HAP-1 (cell line): ENCODE data around the gene FAM124A.

Source experiments
- DNase-seq, 2 experiments: peaks; one replicate each; pipeline ENCODE4 v3.0.0-alpha.2; 2016 to 2020; ENCODE audit warnings: low spot score in 2 of 2
- H3K27me3 ChIP-seq: fragments of 250-450 bp; sonication (Bioruptor Pico); 2 replicates; pipeline ENCODE4 v1.5.1; 2020; ENCODE audit warnings: low read depth, mild to moderate bottlenecking, moderate library complexity
- H3K36me3 ChIP-seq: fragments of 250-450 bp; sonication (Bioruptor Pico); replicated peaks from 2 replicates; pipeline ENCODE4 v1.5.1; 2020; ENCODE audit warnings: mild to moderate bottlenecking
- H3K4me1 ChIP-seq: fragments of 250-450 bp; sonication (Bioruptor Pico); 2 replicates; pipeline ENCODE4 v1.5.1; 2020; ENCODE audit warnings: mild to moderate bottlenecking
- H3K4me3 ChIP-seq: fragments of 250-450 bp; sonication (Bioruptor Pico); 2 replicates; pipeline ENCODE4 v1.5.1; 2020; ENCODE audit warnings: mild to moderate bottlenecking, moderate library complexity
- H3K9me3 ChIP-seq: fragments of 250-450 bp; sonication (Bioruptor Pico); 2 replicates; pipeline ENCODE4 v1.5.1; 2020; ENCODE audit warnings: mild to moderate bottlenecking, moderate library complexity
- in situ Hi-C: fragments of 300-500 bp; cut with MboI; formaldehyde crosslinking; loops from 3 replicates; pipeline ENCODE4 v1.14.3; 2020; ENCODE audit warnings: low sequenced_read_pairs, inconsistent platforms, mixed read lengths

FAM124A gene

DNA sequence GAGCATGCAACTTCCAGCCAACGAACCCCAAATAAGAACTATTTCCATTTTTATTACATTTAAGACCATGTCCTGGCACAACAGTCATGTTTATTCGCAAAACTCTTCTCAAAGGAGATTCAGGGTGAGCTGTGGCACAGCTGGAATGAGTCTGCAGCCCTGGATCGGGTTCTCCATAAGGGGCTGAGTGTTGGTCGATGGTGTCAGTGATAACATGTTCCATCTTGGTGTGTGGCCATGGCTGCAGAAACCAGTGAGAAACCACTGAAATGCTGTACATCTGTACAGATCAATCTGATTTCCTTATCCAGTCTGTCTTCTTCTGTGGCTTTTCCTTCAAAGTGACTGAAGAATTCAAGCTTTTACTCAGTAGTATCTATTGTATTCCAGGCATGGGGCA is 15.2 kb downstream of the FAM124A start:
- Histone ChIP-seq H3K4me1 (peaks cover 9% of the 10 kb centered on the region), H3K36me3 (peaks cover 24% of the 10 kb centered on the region), H3K9me3 (no peaks in the 10 kb centered on the region), H3K27me3 (no peaks in the 10 kb centered on the region), H3K4me3 (no peak overlapping the region)
- in situ Hi-C loops = no loop called here
- no peak for DNase-seq

DNA sequence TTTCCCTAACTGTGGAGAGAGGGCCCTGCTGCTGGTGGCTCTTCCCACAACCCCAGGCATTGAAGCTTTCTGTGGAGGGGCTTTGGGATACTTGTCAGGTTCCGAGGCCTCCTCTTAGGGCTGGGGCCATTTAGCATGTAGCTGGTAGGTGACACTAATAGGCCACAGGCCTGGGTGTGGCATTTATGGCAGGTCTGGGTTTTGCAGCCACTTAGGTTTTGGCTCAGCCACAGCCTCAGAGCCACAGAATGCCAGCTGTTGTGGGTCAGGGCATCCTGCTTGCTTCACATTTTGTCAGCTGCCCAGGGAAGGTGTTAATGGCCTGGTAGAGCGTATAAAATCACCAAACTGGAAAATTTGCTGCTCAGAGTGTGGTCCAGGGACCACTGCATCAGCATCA is 15.7 kb downstream of the FAM124A start:
- no peak for DNase-seq
- peaks cover 19% of the 10 kb centered on the region for H3K36me3 ChIP-seq
- no peaks in the 10 kb centered on the region for H3K27me3 ChIP-seq

DNA sequence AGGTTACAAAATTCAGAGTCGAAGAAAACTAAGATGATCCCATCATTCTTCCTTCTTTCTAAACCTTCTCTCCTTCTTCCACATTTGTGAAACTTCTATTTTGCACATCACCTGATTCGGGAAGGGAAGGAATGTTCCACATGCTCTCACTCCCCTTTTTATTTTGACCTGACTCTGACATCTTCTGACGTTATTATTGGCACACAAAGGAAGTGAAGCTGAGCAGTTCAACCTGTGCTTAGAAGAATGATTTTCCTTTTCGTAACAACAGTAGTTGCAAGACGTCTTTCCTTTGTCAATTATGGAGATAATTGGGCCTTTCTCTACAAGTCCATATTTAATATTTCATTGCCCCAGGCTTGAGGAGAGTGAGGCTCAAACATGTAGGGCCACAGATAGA is 18.0 kb downstream of the FAM124A start:
- Histone ChIP-seq H3K27me3 (no peaks in the 10 kb centered on the region), H3K9me3 (no peaks in the 10 kb centered on the region), H3K4me3 (no peak overlapping the region), H3K4me1 (peaks cover 28% of the 10 kb centered on the region), H3K36me3 (peaks cover 21% of the 10 kb centered on the region)
- in situ Hi-C loops = no loop called here
- DNase-seq = no peak

More for the DNA sequence above, 15.7 kb downstream of the FAM124A start:
- H3K9me3 ChIP-seq = no peaks in the 10 kb centered on the region
- H3K4me1 ChIP-seq = peaks cover 14% of the 10 kb centered on the region
- in situ Hi-C loops = no loop called here
- H3K4me3 ChIP-seq = no peak overlapping the region

DNA sequence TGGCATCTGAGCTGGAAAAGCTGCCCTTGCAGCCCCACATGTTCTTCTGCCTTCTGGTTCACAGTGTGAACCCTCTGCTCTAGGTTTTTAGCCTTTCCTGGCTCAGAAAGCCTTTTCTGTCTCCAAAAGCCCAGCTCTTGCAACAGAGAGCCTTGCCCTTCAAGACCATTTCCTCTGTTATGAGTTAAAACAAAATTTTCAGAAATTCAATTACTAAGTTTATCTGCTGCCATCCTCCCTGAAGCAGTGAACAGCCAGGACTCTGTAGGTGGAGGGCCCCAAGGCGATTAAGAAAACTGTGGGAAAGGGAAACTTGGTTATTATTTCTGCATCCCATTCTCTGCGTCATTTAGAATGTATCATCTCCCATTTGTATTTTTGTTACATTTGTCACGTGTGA is 18.8 kb downstream of the FAM124A start:
- Histone ChIP-seq H3K9me3 (no peaks in the 10 kb centered on the region), H3K36me3 (peaks cover 21% of the 10 kb centered on the region), H3K4me3 (no peak overlapping the region), H3K27me3 (no peaks in the 10 kb centered on the region), H3K4me1 (peaks cover 28% of the 10 kb centered on the region)
- DNase-seq = no peak
- in situ Hi-C loops = no loop called here

DNA sequence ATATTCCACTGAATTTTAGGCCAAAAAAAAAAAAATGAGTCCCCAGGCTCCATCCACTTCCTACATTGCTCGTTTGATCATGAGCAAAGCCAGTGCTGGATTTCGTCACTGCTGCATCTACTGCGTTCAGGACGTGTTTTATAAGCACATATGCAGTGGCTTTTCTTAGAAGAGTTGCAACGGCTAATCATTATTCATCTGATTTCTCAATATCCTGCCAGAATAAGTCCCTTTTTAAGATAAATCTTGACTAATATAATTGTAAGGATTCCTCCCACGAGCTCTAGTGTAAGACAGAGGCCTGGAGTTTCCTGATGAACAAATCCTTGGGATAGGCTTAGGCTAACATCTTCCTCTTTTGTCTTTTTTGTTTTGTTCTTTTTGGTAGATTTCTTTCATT is 19.5 kb downstream of the FAM124A start:
- no peaks in the 10 kb centered on the region for H3K27me3 ChIP-seq
- DNase-seq = no peak
- in situ Hi-C loops = no loop called here
- peaks cover 28% of the 10 kb centered on the region for H3K4me1 ChIP-seq
- no peak overlapping the region for H3K4me3 ChIP-seq
- peaks cover 15% of the 10 kb centered on the region for H3K36me3 ChIP-seq
- no peaks in the 10 kb centered on the region for H3K9me3 ChIP-seq

DNA sequence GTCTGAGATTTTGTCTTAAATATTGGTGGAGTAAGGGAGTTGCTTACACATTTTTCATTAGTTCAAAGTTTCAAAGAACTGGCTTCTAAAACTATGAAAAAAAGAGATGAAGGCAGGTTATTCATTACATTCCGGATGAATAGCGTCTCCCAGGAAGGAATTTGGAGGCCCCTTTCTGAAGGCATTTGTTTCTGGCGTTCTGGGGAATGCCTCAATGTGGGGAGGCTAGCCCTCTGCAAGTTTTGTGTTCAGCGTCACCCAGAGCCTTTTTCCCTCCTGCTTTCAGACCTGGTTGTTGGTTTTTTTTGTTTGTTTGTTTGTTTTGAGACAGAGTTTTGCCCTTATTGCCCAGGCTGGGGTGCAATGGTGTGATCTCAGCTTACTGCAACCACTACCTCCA is 21.0 kb downstream of the FAM124A start:
- Histone ChIP-seq H3K9me3 (no peaks in the 10 kb centered on the region), H3K4me1 (peaks cover 28% of the 10 kb centered on the region), H3K36me3 (peaks cover 20% of the 10 kb centered on the region), H3K4me3 (no peak overlapping the region), H3K27me3 (no peaks in the 10 kb centered on the region)
- in situ Hi-C loops = no loop called here
- peak in 1 of 2 experiments; percentile 41 for DNase-seq

DNA sequence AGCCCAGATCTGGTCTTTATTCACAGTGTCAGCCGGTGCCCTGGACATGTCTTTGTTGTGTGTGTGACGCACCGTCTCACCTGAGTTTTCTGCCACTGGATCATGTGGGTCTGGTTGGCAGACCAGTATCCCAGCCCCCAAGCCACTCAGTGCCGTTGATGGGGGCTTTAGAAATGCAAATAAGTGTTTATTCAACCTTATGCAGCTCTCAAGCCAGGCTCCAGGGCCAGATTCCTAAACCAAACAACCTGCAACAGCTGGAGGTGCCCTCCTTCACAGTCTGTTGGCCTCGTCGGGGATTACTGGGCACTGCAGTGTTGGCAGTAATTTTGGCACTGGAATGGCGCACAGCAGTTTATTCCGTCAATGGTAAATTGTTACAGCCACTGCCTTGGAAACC is 21.6 kb downstream of the FAM124A start:
- peaks cover 20% of the 10 kb centered on the region for H3K36me3 ChIP-seq
- in situ Hi-C loops = no loop called here
- no peaks in the 10 kb centered on the region for H3K9me3 ChIP-seq
- DNase-seq = peak; percentile 56 to 67
- no peak overlapping the region for H3K4me3 ChIP-seq
- H3K27me3 ChIP-seq = no peaks in the 10 kb centered on the region
- H3K4me1 ChIP-seq = peaks cover 28% of the 10 kb centered on the region

DNA sequence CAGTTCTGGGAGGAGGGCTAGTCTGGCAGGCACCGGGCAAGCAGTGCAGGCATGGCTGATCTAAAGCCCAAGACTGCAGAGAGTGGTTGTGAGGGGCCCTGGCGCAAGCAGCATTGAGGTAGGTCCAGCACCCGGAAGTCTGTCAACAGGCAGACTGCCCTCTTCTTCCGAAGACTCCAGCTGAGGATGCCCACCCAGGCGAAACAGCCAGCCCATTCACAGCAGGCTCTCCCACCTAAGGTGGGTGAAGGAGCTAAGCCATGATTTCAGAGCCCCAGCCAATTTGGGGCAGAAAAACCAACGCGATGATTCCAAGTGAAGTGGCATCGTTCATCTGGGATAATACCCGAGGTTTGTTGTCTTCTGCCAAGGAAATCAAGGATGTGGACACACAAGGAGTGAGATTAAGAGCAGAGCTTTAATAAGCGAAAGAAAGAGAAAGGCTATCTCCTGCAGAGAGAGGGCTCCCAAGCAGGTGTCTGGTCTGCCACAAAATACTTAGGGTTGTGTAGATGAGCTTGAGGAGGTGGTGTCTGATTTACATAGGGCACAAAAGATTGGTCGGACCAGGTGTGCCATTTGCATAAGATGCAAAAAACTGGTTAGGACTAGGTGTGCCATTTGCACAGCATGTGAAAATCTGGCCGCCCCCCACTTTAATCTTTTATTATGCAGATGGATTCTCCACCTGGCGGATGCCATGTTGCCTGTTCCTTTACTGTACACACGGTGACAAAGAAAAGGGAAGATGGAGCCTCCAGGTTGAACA is 22.6 kb downstream of the FAM124A start:
- Histone ChIP-seq H3K27me3 (no peaks in the 10 kb centered on the region), H3K36me3 (peaks cover 20% of the 10 kb centered on the region), H3K4me3 (no peak overlapping the region), H3K9me3 (no peaks in the 10 kb centered on the region), H3K4me1 (peaks cover 28% of the 10 kb centered on the region)
- in situ Hi-C loops = no loop called here
- no peak for DNase-seq

DNA sequence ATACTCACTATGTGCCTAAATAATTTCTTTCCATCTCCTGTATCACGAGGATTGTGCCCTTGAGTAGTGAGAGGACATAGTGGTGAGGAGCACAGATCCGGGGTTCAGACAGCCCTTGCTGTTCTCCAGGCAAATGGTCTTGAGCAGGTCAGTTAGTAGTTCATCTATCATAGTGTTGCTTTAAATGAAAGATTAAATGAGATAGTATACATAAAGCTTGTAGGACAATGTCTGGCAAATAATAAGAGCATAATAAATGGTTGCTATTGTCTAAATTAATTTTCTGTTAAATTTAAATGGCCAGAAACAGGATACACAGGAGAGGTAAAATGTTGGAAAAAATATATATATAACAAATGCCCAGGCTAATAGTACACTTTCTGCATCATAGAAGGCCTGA is 23.4 kb downstream of the FAM124A start:
- in situ Hi-C loops = no loop called here
- no peak for DNase-seq
- no peak overlapping the region for H3K4me3 ChIP-seq
- H3K9me3 ChIP-seq = no peaks in the 10 kb centered on the region
- H3K27me3 ChIP-seq = no peaks in the 10 kb centered on the region
- H3K36me3 ChIP-seq = peaks cover 19% of the 10 kb centered on the region
- peaks cover 30% of the 10 kb centered on the region for H3K4me1 ChIP-seq

DNA sequence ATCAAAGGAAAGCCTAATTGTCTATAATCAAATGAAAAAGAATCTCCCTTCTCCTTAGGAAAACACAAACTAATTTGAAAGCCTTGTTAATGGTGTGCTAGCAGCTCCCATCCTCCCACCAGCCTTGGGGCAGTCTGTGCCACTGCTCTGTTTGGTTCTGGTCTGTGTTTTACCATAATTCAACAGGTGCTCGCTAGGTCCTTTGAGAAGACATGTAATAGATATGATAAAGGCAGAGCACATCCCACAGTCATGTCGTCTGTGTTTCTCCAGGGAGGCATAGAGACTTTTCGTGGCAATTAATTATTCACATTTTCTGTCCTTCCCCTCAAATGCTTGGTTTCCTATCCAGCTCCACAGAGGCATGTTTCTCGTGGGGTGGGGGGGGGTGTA is 23.8 kb downstream of the FAM124A start:
- Histone ChIP-seq H3K36me3 (peaks cover 19% of the 10 kb centered on the region), H3K9me3 (no peaks in the 10 kb centered on the region), H3K27me3 (no peaks in the 10 kb centered on the region), H3K4me3 (no peak overlapping the region), H3K4me1 (peaks cover 30% of the 10 kb centered on the region)
- in situ Hi-C loops = no loop called here
- no peak for DNase-seq

DNA sequence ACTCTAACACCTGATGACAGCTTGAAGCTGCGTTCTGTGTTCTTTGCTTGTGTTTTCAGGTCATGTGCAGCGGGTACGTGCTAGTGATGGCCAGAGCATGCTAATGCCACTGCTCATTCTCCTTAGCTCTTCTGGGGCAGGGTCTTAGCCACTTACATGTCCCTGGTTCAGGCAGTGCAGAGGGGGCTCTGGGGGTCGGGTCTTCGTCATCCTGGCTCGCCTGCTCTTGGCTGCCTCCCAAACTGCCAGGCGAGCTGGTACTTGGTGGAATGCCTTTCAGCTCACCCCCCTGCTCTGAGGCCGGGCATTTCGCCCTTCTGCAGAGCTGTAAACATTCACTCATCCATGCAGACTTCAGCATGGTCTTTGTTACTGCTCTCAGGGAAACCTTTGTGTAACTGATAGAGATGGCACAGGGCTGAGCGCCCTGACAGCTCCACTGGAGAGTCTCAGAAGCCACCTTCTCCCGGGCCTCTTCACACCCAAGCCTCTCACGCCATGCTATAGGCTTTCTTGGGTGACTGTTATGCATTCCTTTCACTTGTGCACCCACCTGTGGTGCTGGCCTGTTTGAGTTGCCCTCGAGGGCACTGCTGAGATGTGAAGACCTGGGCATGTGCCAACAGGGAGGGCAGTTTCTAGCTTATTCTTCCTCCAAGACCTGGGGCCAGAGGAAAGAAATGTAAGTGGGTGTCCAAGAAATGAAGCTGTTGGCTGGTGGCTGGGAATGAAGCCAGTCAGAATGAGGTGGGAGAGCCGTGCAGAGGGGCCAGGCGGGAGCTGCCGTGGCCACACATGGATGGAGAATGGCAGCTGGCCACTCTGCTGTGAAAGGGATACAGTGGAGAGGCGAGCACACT is 24.4 kb downstream of the FAM124A start:
- in situ Hi-C loops = no loop called here
- no peak overlapping the region for H3K4me3 ChIP-seq
- no peak for DNase-seq
- H3K36me3 ChIP-seq = peaks cover 21% of the 10 kb centered on the region
- peaks cover 28% of the 10 kb centered on the region for H3K4me1 ChIP-seq
- no peaks in the 10 kb centered on the region for H3K9me3 ChIP-seq
- no peaks in the 10 kb centered on the region for H3K27me3 ChIP-seq

DNA sequence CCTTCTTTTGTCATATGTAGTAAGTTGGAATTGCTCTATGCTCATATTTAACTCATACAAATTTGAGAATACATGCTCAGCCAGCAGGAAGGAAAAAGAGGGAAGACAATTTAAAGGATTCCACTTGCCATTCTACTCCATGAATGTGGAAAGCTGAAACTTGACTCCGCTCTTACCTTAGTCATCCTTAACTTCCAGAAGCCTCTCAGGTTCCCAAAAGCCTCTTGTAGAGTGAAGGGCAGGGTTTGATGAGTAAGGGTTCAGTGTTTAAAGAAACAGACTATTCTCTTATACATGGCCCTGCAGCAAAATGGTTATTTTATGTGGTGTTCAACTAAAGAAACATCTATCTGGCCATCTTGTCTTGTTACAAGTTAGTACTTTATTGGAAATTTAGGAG is 27.1 kb downstream of the FAM124A start:
- H3K4me1 ChIP-seq = peaks cover 17% of the 10 kb centered on the region
- H3K36me3 ChIP-seq = peaks cover 37% of the 10 kb centered on the region
- H3K4me3 ChIP-seq = no peak overlapping the region
- DNase-seq = no peak
- H3K9me3 ChIP-seq = no peaks in the 10 kb centered on the region
- in situ Hi-C loops = no loop called here
- no peaks in the 10 kb centered on the region for H3K27me3 ChIP-seq

DNA sequence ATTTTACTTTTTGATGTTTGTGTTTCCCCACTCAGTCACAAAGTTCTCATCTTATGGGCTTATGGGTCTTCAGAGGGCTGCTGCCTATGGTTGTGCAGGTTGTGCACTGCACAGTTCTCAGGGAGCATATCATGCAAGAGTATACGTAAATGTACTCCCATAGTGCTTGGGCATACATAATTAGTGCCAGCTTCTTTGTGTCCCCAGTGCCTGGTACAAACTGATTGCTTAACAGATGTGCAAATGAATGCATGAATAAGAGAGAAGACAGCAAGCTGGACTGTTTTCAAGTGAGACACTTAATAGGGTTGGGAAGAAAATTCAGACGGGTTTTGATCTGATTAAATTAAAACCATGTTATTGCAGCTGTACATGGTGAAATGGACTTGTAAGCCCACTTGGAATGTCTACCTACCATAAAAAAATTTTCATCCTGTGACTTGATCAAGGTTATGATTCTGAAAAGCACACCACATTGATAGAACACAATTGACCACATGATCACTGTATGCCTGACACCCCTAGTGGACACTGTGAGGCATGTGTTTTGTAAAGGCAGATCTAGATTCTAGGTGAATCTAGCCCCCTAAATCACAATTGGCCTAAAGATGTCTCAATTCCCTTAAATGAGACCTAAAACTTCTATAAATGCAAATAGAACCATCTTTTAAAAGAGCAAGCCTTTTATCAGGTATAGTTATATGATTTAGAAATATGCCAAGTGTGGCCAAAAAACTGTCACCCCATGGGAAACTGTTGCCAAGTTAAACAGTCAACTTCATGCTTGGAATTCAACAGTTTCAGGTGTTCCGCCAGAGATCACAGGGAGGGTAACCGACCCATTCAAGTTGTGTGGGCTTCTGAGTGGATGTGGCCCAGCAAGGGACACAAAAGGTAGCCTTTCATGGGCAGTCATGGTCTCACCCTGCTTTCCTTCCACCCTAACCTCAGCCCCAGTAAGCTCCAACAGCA is 27.9 kb downstream of the FAM124A start:
- H3K4me1 ChIP-seq = peaks cover 19% of the 10 kb centered on the region
- peaks cover 43% of the 10 kb centered on the region for H3K36me3 ChIP-seq
- no peak overlapping the region for H3K4me3 ChIP-seq
- no peak for DNase-seq
- in situ Hi-C loops = no loop called here
- H3K27me3 ChIP-seq = no peaks in the 10 kb centered on the region
- no peaks in the 10 kb centered on the region for H3K9me3 ChIP-seq
